RWPE1 (cell line): ENCODE data around the gene KBTBD4.

Source experiments
- CTCF ChIA-PET: fragments of 350-600 bp; sonication (Branson Sonifier 250); formaldehyde crosslinking; extraction: SDS; loops from one replicate; lab custom pipeline; 2021; lab: Yijun Ruan, JAX
- POLR2A ChIA-PET: fragments of 400-600 bp; formaldehyde crosslinking; extraction: SDS; loops from one replicate; lab custom pipeline; 2020; ENCODE audit warnings: antibody characterized with exemption; ENCODE audit not compliant: low non-redundant PET; lab: Yijun Ruan, JAX
- DNase-seq: peaks from one replicate; pipeline ENCODE4 v3.0.0; 2012; ENCODE audit warnings: low spot score
- H3K27ac ChIP-seq: fragments of 450-650 bp; 2 replicates; pipeline ENCODE4 v1.5.1; 2017
- CTCF ChIP-seq: fragments of 450-650 bp; conservative IDR thresholded peaks from 2 replicates; pipeline ENCODE4 v1.5.1; 2017; ENCODE audit warnings: low read depth, mild to moderate bottlenecking

The KBTBD4 gene

GRCh38 chr11:47524291-47524874 lies 54.4 kb downstream of the KBTBD4 start:
- no peak for TF ChIP-seq CTCF
- ChIA-PET POLR2A (interaction anchor here (0.5 kb wide), 1 partner anchor 116 kb away, joined by 3 read pairs; the partner anchor contains the start of gene SLC39A13), CTCF (interaction anchor here (0.8 to 0.9 kb wide), 2 partner anchors 15 to 387 kb away, joined by 3 to 4 read pairs; no protein-coding TSS in a partner anchor)
- DNase-seq: peak; percentile 21
- peak overlapping the region; percentile 88 for H3K27ac ChIP-seq

- H3K27ac ChIP-seq: no peak overlapping the region
- POLR2A ChIA-PET: no interaction called here
- no peak for TF ChIP-seq CTCF
- peak; percentile 78 for DNase-seq
- CTCF ChIA-PET: interaction anchor here (1.6 kb wide), 1 partner anchor 17 kb away, joined by 3 read pairs; no protein-coding TSS in a partner anchor
These were observed 55.1 kb downstream of the KBTBD4 start for GRCh38 chr11:47523490-47524225.
